Aorta (tissue), 5 donors: ENCODE results near the gene PPP1R1B. TPM values are rescaled to one million over a fixed set of nuclear protein-coding genes. Genes with fewer than 3 reads are reported as not detected.

Source experiments
- ATAC-seq: fragments of 200-7000 bp; cut with Tn5 transposase; one replicate; pipeline ENCODE4 v1.9.1; 2022; ENCODE audit warnings: moderate library complexity; ENCODE audit not compliant: low FRiP score
- DNase-seq, 2 donors: peaks; one replicate each; pipeline ENCODE4 v3.0.0-alpha.2; 2020
- H3K27ac ChIP-seq, 2 donors: one replicate each; pipeline ENCODE4 v1.5.1; 2013; ENCODE audit warnings: low read length in 2 of 2, mild to moderate bottlenecking in 2 of 2, moderate library complexity in 2 of 2, control low read depth in 1 of 2, inconsistent platforms in 1 of 2, low read depth in 1 of 2
- H3K27me3 ChIP-seq, 2 donors: one replicate each; pipeline ENCODE4 v1.6.1; 2013; ENCODE audit warnings: control low read depth in 1 of 2, low read length in 1 of 2, mild to moderate bottlenecking in 1 of 2, moderate library complexity in 1 of 2; ENCODE audit not compliant: insufficient read depth in 2 of 2, control insufficient read depth in 1 of 2
- H3K36me3 ChIP-seq, 2 donors: one replicate each; pipeline ENCODE4 v1.6.1; 2013; ENCODE audit warnings: control low read depth in 1 of 2, low read length in 1 of 2, mild to moderate bottlenecking in 1 of 2; ENCODE audit not compliant: insufficient read depth in 2 of 2, control insufficient read depth in 1 of 2
- H3K4me1 ChIP-seq, 2 donors: one replicate each; pipeline ENCODE4 v1.6.1; 2013; ENCODE audit warnings: low read length in 2 of 2, control low read depth in 1 of 2, mild to moderate bottlenecking in 1 of 2, moderate library complexity in 1 of 2; ENCODE audit not compliant: insufficient read depth in 2 of 2, control insufficient read depth in 1 of 2
- H3K4me3 ChIP-seq, 2 donors: one replicate each; pipeline ENCODE4 v1.5.1; 2013; ENCODE audit warnings: low read length in 2 of 2, control low read depth in 1 of 2, mild to moderate bottlenecking in 1 of 2
- H3K9me3 ChIP-seq: one replicate; pipeline ENCODE4 v1.6.1; 2013; ENCODE audit warnings: mild to moderate bottlenecking, low read length; ENCODE audit not compliant: control insufficient read depth
- WGBS, 2 donors: extraction: QIAGEN DNeasy Blood & Tissue Kit; methylation state at CpG; one replicate each; pipeline ENCODE4 v1.1.7; 2013; 5-methylcytosine and 5-hydroxymethylcytosine counted together
- intact Hi-C, 2 donors: fragments of 100-400 bp; cut with DNase I; formaldehyde crosslinking; loops; one replicate each; pipeline versions ENCODE4 v1.14.2 to v1.15.0; 2022
- polyA plus RNA-seq, 2 donors: library from polyadenylated mRNA; stranded (reverse); fragments of 200-250 nt; gene quantifications; one replicate each; pipeline ENCODE4 v1.2.3, GENCODE V29; 2013
- total RNA-seq, 2 donors: library from RNA; stranded (reverse); fragmentation: NEBNext Ultra II Directional; extraction: Animal tissue kit (Norgen Biotek cat#: 25700); gene quantifications; one replicate each; pipeline ENCODE4 v1.2.1, GENCODE V29; 2021
- donor health status: healthy with polysubstance abuse.
- donor health status: Bipolar disorder and iron deficiency.
- donor health status: DM: no; HTN: no; CAD: no.
- donor health status: DM: no; HTN: no; CAD: no.
- donor health status: DM: yes; HTN: yes; CAD: no.

The PPP1R1B gene
- total and polyA plus RNA-seq, 4 donors: 1.0 to 13.5 (median 2.5) TPM; not detected in 1

DNA sequence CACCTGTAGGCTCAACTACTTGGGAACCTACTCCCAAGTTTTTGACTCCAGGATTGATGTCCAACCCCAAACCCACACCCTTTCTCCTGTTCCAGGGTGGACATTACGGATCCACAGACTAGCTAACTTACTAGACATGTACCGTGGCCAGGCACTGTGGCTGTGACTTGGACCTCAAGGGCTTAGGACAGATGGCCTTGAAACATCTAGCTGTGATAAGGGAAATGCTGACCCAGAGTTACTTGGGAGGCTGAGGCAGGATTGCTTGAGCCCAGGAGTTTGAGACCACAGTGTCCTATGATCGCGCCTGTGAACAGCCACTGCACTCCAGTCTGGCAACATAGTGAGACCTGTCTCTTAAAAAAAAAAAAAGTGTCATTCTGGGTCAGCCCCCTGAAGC is 14.3 kb downstream of the PPP1R1B start:
- no peaks in the 10 kb centered on the region for H3K4me1 ChIP-seq

DNA sequence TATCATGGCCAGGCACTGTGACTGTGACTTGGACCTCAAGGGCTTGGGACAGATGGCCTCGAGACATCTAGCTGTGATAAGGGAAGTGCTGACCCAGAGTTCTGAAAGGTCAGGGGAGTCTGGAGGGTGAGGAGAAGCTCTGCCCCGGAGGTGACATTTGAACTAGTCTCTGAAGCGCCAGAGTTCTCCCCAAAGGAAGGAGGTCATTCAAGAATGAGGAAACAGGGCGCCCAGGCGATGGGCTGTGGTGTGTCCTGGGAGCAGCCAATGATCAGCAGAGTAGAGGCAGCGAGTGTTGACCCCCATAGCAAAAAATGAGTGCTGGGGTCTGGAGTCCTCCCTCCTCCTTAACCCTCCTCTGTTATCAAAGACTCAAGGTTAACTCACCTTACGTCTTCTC is 15.1 kb downstream of the PPP1R1B start:
- Histone ChIP-seq H3K27ac (no peak overlapping the region), H3K27me3 (no peaks in the 10 kb centered on the region), H3K36me3 (no peaks in the 10 kb centered on the region), H3K4me3 (no peak overlapping the region), H3K9me3 (no peaks in the 10 kb centered on the region), H3K4me1 (no peaks in the 10 kb centered on the region)
- intact Hi-C loops: no loop called here
- DNase-seq: no peak
- WGBS, 2 donors: 86% methylated on average over 7 of the region's 7 CpGs
- ATAC-seq: no peak

More for the DNA sequence above, 14.3 kb downstream of the PPP1R1B start:
- no peaks in the 10 kb centered on the region for H3K36me3 ChIP-seq
- intact Hi-C loops: no loop called here
- 94 to 95% methylated on average over 4 of the region's 4 CpGs for WGBS, 2 donors
- H3K27ac ChIP-seq: no peak overlapping the region
- no peak for DNase-seq
- no peaks in the 10 kb centered on the region for H3K9me3 ChIP-seq
- no peaks in the 10 kb centered on the region for H3K27me3 ChIP-seq
- H3K4me3 ChIP-seq: no peak overlapping the region
- ATAC-seq: no peak

- Histone ChIP-seq H3K27ac (no peak overlapping the region), H3K4me1 (no peaks in the 10 kb centered on the region), H3K4me3 (no peak overlapping the region), H3K9me3 (no peaks in the 10 kb centered on the region), H3K27me3 (no peaks in the 10 kb centered on the region), H3K36me3 (no peaks in the 10 kb centered on the region)
- intact Hi-C loops: no loop called here
- ATAC-seq (no peak), DNase-seq (no peak)
- 81 to 86% methylated on average over 9 of the region's 9 CpGs for WGBS, 2 donors
Observed at GRCh38 chr17:39642291-39643074, 15.7 kb downstream of the PPP1R1B start.

- Histone ChIP-seq H3K4me3 (no peak overlapping the region), H3K27ac (no peak overlapping the region), H3K9me3 (no peaks in the 10 kb centered on the region), H3K36me3 (no peaks in the 10 kb centered on the region), H3K27me3 (no peaks in the 10 kb centered on the region), H3K4me1 (no peaks in the 10 kb centered on the region)
- ATAC-seq: no peak
- WGBS, 2 donors: 71 to 72% methylated on average over 4 of the region's 4 CpGs
- intact Hi-C loops: no loop called here
- no peak for DNase-seq
Observed at GRCh38 chr17:39643271-39643670, 16.5 kb downstream of the PPP1R1B start.

DNA sequence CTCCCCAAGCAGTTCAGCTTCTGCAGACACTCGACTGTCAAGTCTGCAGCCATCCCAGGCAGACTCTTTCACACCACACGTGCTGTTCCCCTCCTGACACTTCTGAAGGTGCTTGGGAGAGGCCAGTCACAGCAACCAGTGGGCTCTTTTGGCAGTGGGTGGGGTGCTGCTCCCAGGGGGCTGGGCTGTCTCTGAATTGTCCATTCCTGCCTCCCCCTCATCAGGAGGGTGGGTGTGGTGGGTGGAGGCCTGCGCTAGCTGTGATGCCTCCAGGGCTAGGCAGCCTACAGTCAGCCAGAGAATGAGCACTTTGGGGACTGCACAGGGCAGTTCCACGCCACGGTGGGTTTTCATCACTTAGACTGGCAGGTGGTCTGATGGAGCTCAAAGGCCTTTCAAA is 20.5 kb downstream of the PPP1R1B start:
- DNase-seq (no peak), ATAC-seq (no peak)
- Histone ChIP-seq H3K27me3 (no peaks in the 10 kb centered on the region), H3K4me3 (no peak overlapping the region), H3K27ac (no peak overlapping the region), H3K9me3 (no peaks in the 10 kb centered on the region), H3K36me3 (no peaks in the 10 kb centered on the region), H3K4me1 (no peaks in the 10 kb centered on the region)
- intact Hi-C loops: no loop called here
- WGBS, 2 donors: 85 to 86% methylated on average over 5 of the region's 5 CpGs

DNA sequence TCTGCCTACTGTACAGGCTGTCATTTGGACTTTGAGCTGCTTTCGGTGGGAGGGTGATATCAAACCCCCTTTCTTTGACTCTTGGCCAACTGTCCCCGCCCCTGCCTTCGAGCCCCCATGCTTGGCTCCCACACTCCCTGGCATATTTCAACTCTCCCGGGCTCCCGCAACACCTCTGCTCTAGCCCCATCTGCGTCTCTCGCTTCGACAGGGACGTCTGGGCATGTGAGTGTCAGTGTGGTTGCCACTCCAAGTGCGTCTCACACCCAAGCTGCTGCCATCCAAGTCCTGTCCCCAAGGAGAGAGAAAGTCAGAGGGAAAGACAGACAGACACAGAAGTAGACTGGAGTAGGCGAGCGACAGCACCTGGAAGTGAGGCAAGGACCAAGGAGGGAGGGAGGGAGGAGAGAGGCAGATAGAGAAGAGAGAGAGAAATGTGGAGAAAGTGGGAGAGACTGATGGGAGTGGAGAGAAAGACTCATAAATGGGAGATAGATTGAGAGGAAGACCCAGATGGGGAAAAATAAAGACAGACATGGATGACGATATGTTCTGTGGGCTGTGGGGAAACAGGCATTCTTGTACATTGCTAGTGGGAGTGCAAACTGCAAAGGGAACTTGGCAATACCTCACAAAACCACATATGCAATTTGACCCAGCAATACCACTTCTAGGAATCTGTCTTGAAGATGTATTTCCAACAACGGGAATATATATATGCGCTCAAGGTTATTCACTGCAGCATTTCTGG is 22.0 kb downstream of the PPP1R1B start:
- Histone ChIP-seq H3K27me3 (no peaks in the 10 kb centered on the region), H3K9me3 (no peaks in the 10 kb centered on the region), H3K36me3 (no peaks in the 10 kb centered on the region), H3K4me3 (no peak overlapping the region), H3K27ac (no peak overlapping the region), H3K4me1 (no peaks in the 10 kb centered on the region)
- ATAC-seq (no peak), DNase-seq (no peak)
- intact Hi-C loops: no loop called here
- WGBS, 2 donors: 76 to 81% methylated on average over 15 of the region's 15 CpGs

DNA sequence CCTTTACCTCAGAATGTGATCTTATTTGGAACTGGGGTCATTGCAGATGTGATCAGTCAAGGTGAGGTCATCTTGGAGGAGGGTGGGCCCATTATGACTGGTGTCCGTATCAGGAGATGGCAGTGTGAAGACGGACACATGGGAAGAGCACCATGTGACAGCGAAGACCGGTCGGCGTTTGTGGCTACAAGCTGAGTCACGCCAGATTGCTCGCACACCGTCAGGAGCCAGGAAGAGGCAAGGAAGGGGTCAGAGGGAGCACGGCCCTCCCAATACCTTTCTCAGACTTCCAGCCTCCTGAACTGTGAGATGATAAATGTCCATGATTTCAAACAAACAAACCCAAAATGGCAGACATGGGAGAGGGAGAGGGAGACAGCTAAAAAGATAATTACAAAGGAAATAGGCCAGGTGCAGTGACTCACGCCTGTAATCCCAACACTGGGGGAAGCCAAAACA is 23.4 kb downstream of the PPP1R1B start:
- DNase-seq: no peak
- Histone ChIP-seq H3K27me3 (no peaks in the 10 kb centered on the region), H3K27ac (no peak overlapping the region), H3K9me3 (no peaks in the 10 kb centered on the region), H3K4me1 (no peaks in the 10 kb centered on the region), H3K4me3 (no peak overlapping the region), H3K36me3 (no peaks in the 10 kb centered on the region)
- ATAC-seq: no peak
- WGBS, 2 donors: 89 to 93% methylated on average over 11 of the region's 11 CpGs
- intact Hi-C loops: no loop called here

- Histone ChIP-seq H3K4me3 (no peak overlapping the region), H3K36me3 (no peaks in the 10 kb centered on the region), H3K9me3 (no peaks in the 10 kb centered on the region), H3K4me1 (no peaks in the 10 kb centered on the region), H3K27ac (no peak overlapping the region), H3K27me3 (no peaks in the 10 kb centered on the region)
- 65 to 68% methylated on average over 8 of the region's 8 CpGs for WGBS, 2 donors
- intact Hi-C loops: no loop called here
- ATAC-seq (no peak), DNase-seq (no peak)
Observed at GRCh38 chr17:39651923-39652586, 25.3 kb downstream of the PPP1R1B start.
